GM23338 (cell line): Measurements from ENCODE around the gene TRAPPC4.

Experiments used
- CREB1 ChIP-seq: fragments of 250-450 bp; sonication (Bioruptor Pico); IDR thresholded peaks from 2 replicates; pipeline ENCODE4 v1.5.0; 2020; ENCODE audit warnings: low read depth, mild to moderate bottlenecking, moderate library complexity
- EZH2 ChIP-seq: fragments of 200-600 bp; sonication (generic); IDR thresholded peaks from one replicate; pipeline ENCODE4 v1.8.0; 2017; ENCODE audit warnings: antibody characterized with exemption, mild to moderate bottlenecking, low read depth; ENCODE audit not compliant: unreplicated experiment
- EZH2phosphoT487 ChIP-seq: fragments of 200-600 bp; sonication (generic); IDR thresholded peaks from one replicate; pipeline ENCODE4 v1.8.1; 2018; ENCODE audit warnings: antibody characterized with exemption; ENCODE audit not compliant: unreplicated experiment
- JUNB ChIP-seq: IDR thresholded peaks from one replicate; pipeline ENCODE4 v1.6.1; 2016; ENCODE audit warnings: antibody characterized with exemption; ENCODE audit not compliant: unreplicated experiment
- POLR2AphosphoS5 ChIP-seq: IDR thresholded peaks from 2 replicates; pipeline ENCODE4 v1.6.1; 2016; ENCODE audit warnings: antibody characterized with exemption, low read depth
- REST ChIP-seq: IDR thresholded peaks from one replicate; pipeline ENCODE4 v1.6.1; 2018; ENCODE audit warnings: antibody characterized with exemption; ENCODE audit not compliant: unreplicated experiment
- STAT1 ChIP-seq: IDR thresholded peaks from one replicate; pipeline ENCODE4 v1.6.1; 2016; ENCODE audit warnings: antibody characterized with exemption; ENCODE audit not compliant: unreplicated experiment
- ZNF331 ChIP-seq: fragments of 250-450 bp; sonication (Bioruptor Pico); IDR thresholded peaks from 2 replicates; pipeline ENCODE4 v1.5.0; 2020; ENCODE audit warnings: low read depth, mild to moderate bottlenecking, moderate library complexity
- TF ChIP-seq, protein P1 (sequence below), 2 experiments: fragments of 200-600 bp in 1 of 2; sonication (generic) in 1 of 2; conservative IDR thresholded peaks; 2 replicates each; pipeline versions ENCODE4 v1.5.1 to v1.6.1; 2016 to 2017; ENCODE audit warnings: antibody characterized with exemption in 2 of 2, low read depth in 2 of 2, mild to moderate bottlenecking in 2 of 2, moderate library complexity in 1 of 2
- TF ChIP-seq, protein P2 (sequence below): fragments of 250-450 bp; sonication (Bioruptor Pico); IDR thresholded peaks from 2 replicates; pipeline ENCODE4 v1.5.0; 2020; ENCODE audit warnings: mild to moderate bottlenecking, moderate library complexity

GRCh38 chr11:119055901-119056300 is 37.3 kb downstream of the TRAPPC4 start:
- TF ChIP-seq, protein P1, sequence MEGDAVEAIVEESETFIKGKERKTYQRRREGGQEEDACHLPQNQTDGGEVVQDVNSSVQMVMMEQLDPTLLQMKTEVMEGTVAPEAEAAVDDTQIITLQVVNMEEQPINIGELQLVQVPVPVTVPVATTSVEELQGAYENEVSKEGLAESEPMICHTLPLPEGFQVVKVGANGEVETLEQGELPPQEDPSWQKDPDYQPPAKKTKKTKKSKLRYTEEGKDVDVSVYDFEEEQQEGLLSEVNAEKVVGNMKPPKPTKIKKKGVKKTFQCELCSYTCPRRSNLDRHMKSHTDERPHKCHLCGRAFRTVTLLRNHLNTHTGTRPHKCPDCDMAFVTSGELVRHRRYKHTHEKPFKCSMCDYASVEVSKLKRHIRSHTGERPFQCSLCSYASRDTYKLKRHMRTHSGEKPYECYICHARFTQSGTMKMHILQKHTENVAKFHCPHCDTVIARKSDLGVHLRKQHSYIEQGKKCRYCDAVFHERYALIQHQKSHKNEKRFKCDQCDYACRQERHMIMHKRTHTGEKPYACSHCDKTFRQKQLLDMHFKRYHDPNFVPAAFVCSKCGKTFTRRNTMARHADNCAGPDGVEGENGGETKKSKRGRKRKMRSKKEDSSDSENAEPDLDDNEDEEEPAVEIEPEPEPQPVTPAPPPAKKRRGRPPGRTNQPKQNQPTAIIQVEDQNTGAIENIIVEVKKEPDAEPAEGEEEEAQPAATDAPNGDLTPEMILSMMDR (conservative IDR thresholded peaks at IDR 0.05; ENCODE audit: low read depth in 2 of 2): no peak
- TF ChIP-seq POLR2AphosphoS5 (no peak), EZH2 (no peak), REST (no peak), JUNB (no peak), CREB1 (no peak), EZH2phosphoT487 (no peak), STAT1 (no peak), ZNF331 (CRISPR knock-in tag) (no peak)
- TF ChIP-seq, protein P2, sequence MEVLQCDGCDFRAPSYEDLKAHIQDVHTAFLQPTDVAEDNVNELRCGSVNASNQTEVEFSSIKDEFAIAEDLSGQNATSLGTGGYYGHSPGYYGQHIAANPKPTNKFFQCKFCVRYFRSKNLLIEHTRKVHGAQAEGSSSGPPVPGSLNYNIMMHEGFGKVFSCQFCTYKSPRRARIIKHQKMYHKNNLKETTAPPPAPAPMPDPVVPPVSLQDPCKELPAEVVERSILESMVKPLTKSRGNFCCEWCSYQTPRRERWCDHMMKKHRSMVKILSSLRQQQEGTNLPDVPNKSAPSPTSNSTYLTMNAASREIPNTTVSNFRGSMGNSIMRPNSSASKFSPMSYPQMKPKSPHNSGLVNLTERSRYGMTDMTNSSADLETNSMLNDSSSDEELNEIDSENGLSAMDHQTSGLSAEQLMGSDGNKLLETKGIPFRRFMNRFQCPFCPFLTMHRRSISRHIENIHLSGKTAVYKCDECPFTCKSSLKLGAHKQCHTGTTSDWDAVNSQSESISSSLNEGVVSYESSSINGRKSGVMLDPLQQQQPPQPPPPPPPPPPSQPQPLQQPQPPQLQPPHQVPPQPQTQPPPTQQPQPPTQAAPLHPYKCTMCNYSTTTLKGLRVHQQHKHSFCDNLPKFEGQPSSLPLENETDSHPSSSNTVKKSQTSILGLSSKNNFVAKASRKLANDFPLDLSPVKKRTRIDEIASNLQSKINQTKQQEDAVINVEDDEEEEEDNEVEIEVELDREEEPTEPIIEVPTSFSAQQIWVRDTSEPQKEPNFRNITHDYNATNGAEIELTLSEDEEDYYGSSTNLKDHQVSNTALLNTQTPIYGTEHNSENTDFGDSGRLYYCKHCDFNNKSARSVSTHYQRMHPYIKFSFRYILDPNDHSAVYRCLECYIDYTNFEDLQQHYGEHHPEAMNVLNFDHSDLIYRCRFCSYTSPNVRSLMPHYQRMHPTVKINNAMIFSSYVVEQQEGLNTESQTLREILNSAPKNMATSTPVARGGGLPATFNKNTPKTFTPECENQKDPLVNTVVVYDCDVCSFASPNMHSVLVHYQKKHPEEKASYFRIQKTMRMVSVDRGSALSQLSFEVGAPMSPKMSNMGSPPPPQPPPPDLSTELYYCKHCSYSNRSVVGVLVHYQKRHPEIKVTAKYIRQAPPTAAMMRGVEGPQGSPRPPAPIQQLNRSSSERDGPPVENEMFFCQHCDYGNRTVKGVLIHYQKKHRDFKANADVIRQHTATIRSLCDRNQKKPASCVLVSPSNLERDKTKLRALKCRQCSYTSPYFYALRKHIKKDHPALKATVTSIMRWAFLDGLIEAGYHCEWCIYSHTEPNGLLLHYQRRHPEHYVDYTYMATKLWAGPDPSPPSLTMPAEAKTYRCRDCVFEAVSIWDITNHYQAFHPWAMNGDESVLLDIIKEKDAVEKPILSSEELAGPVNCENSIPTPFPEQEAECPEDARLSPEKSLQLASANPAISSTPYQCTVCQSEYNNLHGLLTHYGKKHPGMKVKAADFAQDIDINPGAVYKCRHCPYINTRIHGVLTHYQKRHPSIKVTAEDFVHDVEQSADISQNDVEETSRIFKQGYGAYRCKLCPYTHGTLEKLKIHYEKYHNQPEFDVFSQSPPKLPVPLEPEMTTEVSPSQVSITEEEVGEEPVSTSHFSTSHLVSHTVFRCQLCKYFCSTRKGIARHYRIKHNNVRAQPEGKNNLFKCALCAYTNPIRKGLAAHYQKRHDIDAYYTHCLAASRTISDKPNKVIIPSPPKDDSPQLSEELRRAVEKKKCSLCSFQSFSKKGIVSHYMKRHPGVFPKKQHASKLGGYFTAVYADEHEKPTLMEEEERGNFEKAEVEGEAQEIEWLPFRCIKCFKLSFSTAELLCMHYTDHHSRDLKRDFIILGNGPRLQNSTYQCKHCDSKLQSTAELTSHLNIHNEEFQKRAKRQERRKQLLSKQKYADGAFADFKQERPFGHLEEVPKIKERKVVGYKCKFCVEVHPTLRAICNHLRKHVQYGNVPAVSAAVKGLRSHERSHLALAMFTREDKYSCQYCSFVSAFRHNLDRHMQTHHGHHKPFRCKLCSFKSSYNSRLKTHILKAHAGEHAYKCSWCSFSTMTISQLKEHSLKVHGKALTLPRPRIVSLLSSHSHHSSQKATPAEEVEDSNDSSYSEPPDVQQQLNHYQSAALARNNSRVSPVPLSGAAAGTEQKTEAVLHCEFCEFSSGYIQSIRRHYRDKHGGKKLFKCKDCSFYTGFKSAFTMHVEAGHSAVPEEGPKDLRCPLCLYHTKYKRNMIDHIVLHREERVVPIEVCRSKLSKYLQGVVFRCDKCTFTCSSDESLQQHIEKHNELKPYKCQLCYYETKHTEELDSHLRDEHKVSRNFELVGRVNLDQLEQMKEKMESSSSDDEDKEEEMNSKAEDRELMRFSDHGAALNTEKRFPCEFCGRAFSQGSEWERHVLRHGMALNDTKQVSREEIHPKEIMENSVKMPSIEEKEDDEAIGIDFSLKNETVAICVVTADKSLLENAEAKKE (CRISPR knock-in tag): no peak
